Immature natural killer cell (primary cell): Measurements from ENCODE around the gene ZNF710. TPM values are rescaled to one million over a fixed set of nuclear protein-coding genes. Genes with fewer than 3 reads are reported as not detected.

ENCODE experiments used
- DNase-seq, 3 donors: peaks; one replicate each; pipeline ENCODE4 v3.0.0; 2022; ENCODE audit warnings: mixed read lengths in 1 of 3
- H3K27ac Mint-ChIP-seq, 6 donors: one replicate each; pipeline ENCODE4 v1.8.0; 2020; ENCODE audit warnings: mixed read lengths in 6 of 6, mild to moderate bottlenecking in 5 of 6, inconsistent platforms in 4 of 6, moderate library complexity in 3 of 6
- H3K27me3 Mint-ChIP-seq, 3 donors: one replicate each; pipeline ENCODE4 v1.8.0; 2020 to 2021; ENCODE audit warnings: low read depth in 3 of 3, mild to moderate bottlenecking in 3 of 3, mixed read lengths in 3 of 3, moderate library complexity in 3 of 3, inconsistent platforms in 1 of 3
- H3K36me3 Mint-ChIP-seq, 3 donors: one replicate each; pipeline ENCODE4 v1.8.0; 2020; ENCODE audit warnings: mixed read lengths in 3 of 3, inconsistent platforms in 2 of 3, mild to moderate bottlenecking in 2 of 3
- H3K4me1 Mint-ChIP-seq, 2 donors: one replicate each; pipeline ENCODE4 v1.8.0; 2020; ENCODE audit warnings: inconsistent platforms in 2 of 2, mild to moderate bottlenecking in 2 of 2, mixed read lengths in 2 of 2, moderate library complexity in 1 of 2
- H3K4me3 Mint-ChIP-seq, 5 donors: one replicate each; pipeline ENCODE4 v1.8.0; 2020; ENCODE audit warnings: mild to moderate bottlenecking in 5 of 5, mixed read lengths in 5 of 5, inconsistent platforms in 3 of 5, moderate library complexity in 3 of 5
- H3K9me3 Mint-ChIP-seq, 6 donors: one replicate each; pipeline ENCODE4 v1.8.0; 2020; ENCODE audit warnings: mild to moderate bottlenecking in 6 of 6, mixed read lengths in 6 of 6, inconsistent platforms in 4 of 6, moderate library complexity in 3 of 6
- polyA plus RNA-seq, 3 donors: library from polyadenylated mRNA; unstranded; fragments of 300-500 nt; fragmentation: Illumina TruSeq; gene quantifications; one replicate each; pipeline ENCODE4 v1.2.3, GENCODE V29; 2021

The ZNF710 gene
- polyA plus RNA-seq, 3 donors from 2014 or later: 1.7 to 3.4 (median 2.3) TPM

- peak overlapping the region in 2 of 6 donors; percentile 21 to 39 for H3K27ac Mint-ChIP-seq
- peaks cover 52 to 77% of the 10 kb centered on the region in 2 donors for H3K4me1 Mint-ChIP-seq
- H3K4me3 Mint-ChIP-seq: no peak overlapping the region
- peaks cover 0 to 8% (median 5%) of the 10 kb centered on the region in 3 donors for H3K27me3 Mint-ChIP-seq
- DNase-seq: no peak
- H3K36me3 Mint-ChIP-seq: peaks cover 0 to 12% (median 4%) of the 10 kb centered on the region in 3 donors
- peaks cover 0 to 3% (median 0%) of the 10 kb centered on the region in 6 donors for H3K9me3 Mint-ChIP-seq
Measured at GRCh38 chr15:90015294-90015693, 14.2 kb downstream of the ZNF710 start.

GRCh38 chr15:90015749-90016148 lies 14.6 kb downstream of the ZNF710 start:
- H3K9me3 Mint-ChIP-seq: peaks cover 0 to 3% (median 0%) of the 10 kb centered on the region in 6 donors
- H3K27me3 Mint-ChIP-seq: peaks cover 0 to 8% (median 5%) of the 10 kb centered on the region in 3 donors
- no peak overlapping the region for H3K27ac Mint-ChIP-seq
- H3K4me3 Mint-ChIP-seq: no peak overlapping the region
- peaks cover 53 to 73% of the 10 kb centered on the region in 2 donors for H3K4me1 Mint-ChIP-seq
- DNase-seq: no peak
- H3K36me3 Mint-ChIP-seq: peaks cover 0 to 12% (median 4%) of the 10 kb centered on the region in 3 donors

- DNase-seq: no peak
- Mint-ChIP-seq H3K27me3 (peaks cover 0 to 8% (median 5%) of the 10 kb centered on the region in 3 donors), H3K36me3 (peaks cover 0 to 6% (median 0%) of the 10 kb centered on the region in 3 donors), H3K4me3 (no peak overlapping the region), H3K4me1 (peaks cover 53 to 73% of the 10 kb centered on the region in 2 donors), H3K27ac (no peak overlapping the region), H3K9me3 (peaks cover 0 to 3% (median 0%) of the 10 kb centered on the region in 6 donors)
Measured at GRCh38 chr15:90016721-90017120, 15.6 kb downstream of the ZNF710 start.

GRCh38 chr15:90018216-90018831 lies 17.2 kb downstream of the ZNF710 start:
- H3K36me3 Mint-ChIP-seq: peaks cover 0 to 6% (median 0%) of the 10 kb centered on the region in 3 donors
- H3K27me3 Mint-ChIP-seq: peaks cover 0 to 4% (median 3%) of the 10 kb centered on the region in 3 donors
- H3K4me3 Mint-ChIP-seq: peak overlapping the region in 2 of 5 donors; percentile 40 to 48
- peaks cover 49 to 75% of the 10 kb centered on the region in 2 donors for H3K4me1 Mint-ChIP-seq
- no peak for DNase-seq
- no peaks in the 10 kb centered on the region for H3K9me3 Mint-ChIP-seq
- peak overlapping the region in 5 of 6 donors; percentile 45 to 83 (median 76) for H3K27ac Mint-ChIP-seq

GRCh38 chr15:90019611-90020010 lies 18.5 kb downstream of the ZNF710 start:
- peaks cover 0 to 3% (median 0%) of the 10 kb centered on the region in 3 donors for H3K36me3 Mint-ChIP-seq
- peaks cover 47 to 73% of the 10 kb centered on the region in 2 donors for H3K4me1 Mint-ChIP-seq
- H3K27me3 Mint-ChIP-seq: no peaks in the 10 kb centered on the region
- H3K27ac Mint-ChIP-seq: no peak overlapping the region
- no peaks in the 10 kb centered on the region for H3K9me3 Mint-ChIP-seq
- DNase-seq: no peak
- H3K4me3 Mint-ChIP-seq: no peak overlapping the region

- DNase-seq: no peak
- no peaks in the 10 kb centered on the region for H3K9me3 Mint-ChIP-seq
- H3K4me1 Mint-ChIP-seq: peaks cover 49 to 75% of the 10 kb centered on the region in 2 donors
- H3K27ac Mint-ChIP-seq: peak overlapping the region in 2 of 6 donors; percentile 14 to 45
- peaks cover 0 to 3% (median 0%) of the 10 kb centered on the region in 3 donors for H3K36me3 Mint-ChIP-seq
- no peaks in the 10 kb centered on the region for H3K27me3 Mint-ChIP-seq
- no peak overlapping the region for H3K4me3 Mint-ChIP-seq
Measured at GRCh38 chr15:90020021-90020735, 19.1 kb downstream of the ZNF710 start.

GRCh38 chr15:90020936-90021507 lies 19.9 kb downstream of the ZNF710 start:
- Mint-ChIP-seq H3K27ac (peak overlapping the region in 3 of 6 donors; percentile 65 to 73 (median 70)), H3K4me1 (peaks cover 46 to 72% of the 10 kb centered on the region in 2 donors), H3K4me3 (no peak overlapping the region), H3K27me3 (no peaks in the 10 kb centered on the region), H3K9me3 (no peaks in the 10 kb centered on the region), H3K36me3 (peaks cover 0 to 3% (median 0%) of the 10 kb centered on the region in 3 donors)
- no peak for DNase-seq

GRCh38 chr15:90022345-90022744 lies 21.2 kb downstream of the ZNF710 start:
- Mint-ChIP-seq H3K27ac (peak overlapping the region in 1 of 6 donors; percentile 53), H3K27me3 (no peaks in the 10 kb centered on the region)
- DNase-seq: no peak

GRCh38 chr15:90022905-90023700 lies 22.0 kb downstream of the ZNF710 start:
- no peaks in the 10 kb centered on the region for H3K9me3 Mint-ChIP-seq
- H3K36me3 Mint-ChIP-seq: peaks cover 0 to 3% (median 0%) of the 10 kb centered on the region in 3 donors
- H3K27me3 Mint-ChIP-seq: no peaks in the 10 kb centered on the region
- peak overlapping the region in 1 of 6 donors; percentile 67 for H3K27ac Mint-ChIP-seq
- DNase-seq: no peak
- H3K4me1 Mint-ChIP-seq: peaks cover 35 to 58% of the 10 kb centered on the region in 2 donors
- H3K4me3 Mint-ChIP-seq: no peak overlapping the region

More at GRCh38 chr15:90022345-90022744, 21.2 kb downstream of the ZNF710 start:
- H3K9me3 Mint-ChIP-seq: no peaks in the 10 kb centered on the region
- H3K4me3 Mint-ChIP-seq: no peak overlapping the region
- peaks cover 42 to 62% of the 10 kb centered on the region in 2 donors for H3K4me1 Mint-ChIP-seq
- H3K36me3 Mint-ChIP-seq: peaks cover 0 to 3% (median 0%) of the 10 kb centered on the region in 3 donors

- Mint-ChIP-seq H3K27me3 (no peaks in the 10 kb centered on the region), H3K27ac (peak overlapping the region in 4 of 6 donors; percentile 51 to 76 (median 65)), H3K36me3 (peaks cover 0 to 5% (median 3%) of the 10 kb centered on the region in 3 donors), H3K4me1 (peaks cover 37 to 58% of the 10 kb centered on the region in 2 donors), H3K4me3 (no peak overlapping the region), H3K9me3 (no peaks in the 10 kb centered on the region)
- no peak for DNase-seq
Measured at GRCh38 chr15:90024406-90024805, 23.3 kb downstream of the ZNF710 start.

GRCh38 chr15:90025489-90026033 lies 24.4 kb downstream of the ZNF710 start:
- Mint-ChIP-seq H3K9me3 (no peaks in the 10 kb centered on the region), H3K27me3 (no peaks in the 10 kb centered on the region), H3K4me3 (no peak overlapping the region), H3K27ac (no peak overlapping the region), H3K4me1 (peaks cover 38 to 57% of the 10 kb centered on the region in 2 donors), H3K36me3 (peaks cover 0 to 5% (median 3%) of the 10 kb centered on the region in 3 donors)
- DNase-seq: no peak

- Mint-ChIP-seq H3K27ac (peak overlapping the region in 5 of 6 donors; percentile 12 to 77 (median 61)), H3K4me3 (peak overlapping the region in 2 of 5 donors; percentile 23 to 33), H3K4me1 (peaks cover 55 to 64% of the 10 kb centered on the region in 2 donors)
Measured at GRCh38 chr15:90028376-90028944, 27.3 kb downstream of the ZNF710 start.

More at GRCh38 chr15:90028376-90028944, 27.3 kb downstream of the ZNF710 start:
- Mint-ChIP-seq H3K36me3 (peaks cover 0 to 5% (median 3%) of the 10 kb centered on the region in 3 donors), H3K9me3 (no peaks in the 10 kb centered on the region), H3K27me3 (peaks cover 4 to 7% (median 4%) of the 10 kb centered on the region in 3 donors)
- no peak for DNase-seq
